ENCODE measurements around the gene GRAP.

Gene GRAP

DNA sequence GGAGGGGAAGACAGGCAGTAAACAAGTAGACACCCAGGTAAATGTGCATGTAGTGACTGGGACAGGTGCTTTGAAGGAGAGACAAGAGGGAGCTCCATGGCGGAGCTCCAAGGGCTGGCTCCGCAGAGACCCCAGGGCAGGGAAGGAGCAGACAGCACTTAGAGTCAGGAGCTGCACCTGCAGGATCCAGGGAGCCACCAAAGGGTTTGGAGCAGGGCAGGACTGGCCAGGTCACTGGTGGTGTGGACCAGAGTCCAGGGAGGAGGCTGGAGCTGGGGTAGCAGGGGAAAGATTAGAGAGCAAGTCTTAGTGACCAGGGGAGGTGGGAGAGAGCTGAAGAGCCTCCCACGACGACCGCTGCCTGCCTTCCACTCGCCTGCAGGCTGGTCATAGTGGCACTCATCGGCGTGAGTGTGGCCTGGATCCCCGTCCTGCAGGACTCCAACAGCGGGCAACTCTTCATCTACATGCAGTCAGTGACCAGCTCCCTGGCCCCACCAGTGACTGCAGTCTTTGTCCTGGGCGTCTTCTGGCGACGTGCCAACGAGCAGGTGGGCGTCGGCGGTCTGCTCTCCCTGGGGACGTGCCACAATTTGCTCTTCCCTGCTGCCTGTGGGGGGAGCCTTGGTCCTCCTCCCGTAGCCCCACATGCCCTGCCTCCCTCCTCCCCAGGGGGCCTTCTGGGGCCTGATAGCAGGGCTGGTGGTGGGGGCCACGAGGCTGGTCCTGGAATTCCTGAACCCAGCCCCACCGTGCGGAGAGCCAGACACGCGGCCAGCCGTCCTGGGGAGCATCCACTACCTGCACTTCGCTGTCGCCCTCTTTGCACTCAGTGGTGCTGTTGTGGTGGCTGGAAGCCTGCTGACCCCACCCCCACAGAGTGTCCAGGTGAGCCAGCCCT, 27.5 kb downstream of the GRAP start:
- no peak for DNase-seq

DNA sequence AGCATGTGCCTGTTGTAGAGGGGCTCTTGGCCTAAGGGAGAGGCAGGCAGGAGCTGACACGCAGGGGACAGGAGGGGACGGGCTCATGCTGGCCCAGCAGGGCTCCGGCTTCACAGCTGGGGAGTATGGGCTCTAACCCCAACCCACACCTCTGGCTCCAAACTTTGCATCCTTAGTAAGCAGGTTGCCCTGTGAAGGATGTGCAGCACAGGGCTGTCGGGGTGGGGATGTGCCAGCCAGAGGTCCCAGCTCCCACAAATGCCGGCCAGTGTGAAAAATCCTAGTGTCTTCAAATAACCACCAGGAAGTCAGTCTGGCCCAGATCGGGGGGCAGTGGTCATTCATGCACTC, 28.2 kb downstream of the GRAP start:
- no peaks in the 10 kb centered on the region for H3K4me1 ChIP-seq (ENCODE audit: insufficient read depth, low read length)
- H3K4me3 ChIP-seq (ENCODE audit: low read depth in 1 of 2, low read length in 2 of 2): no peak overlapping the region
- ATAC-seq (ENCODE audit: insufficient read depth, low read depth) (no peak), DNase-seq (no peak)
- no peak overlapping the region for H3K4me2 ChIP-seq (ENCODE audit: insufficient read depth, low read length)
- peaks cover 19% of the 10 kb centered on the region; the same call in 1 of the 2 replicates for H4K20me1 ChIP-seq (ENCODE audit: insufficient read depth, low read length)
- H3K9me3 ChIP-seq (ENCODE audit: insufficient read depth, low read length, severe bottlenecking): no peaks in the 10 kb centered on the region
- no peak overlapping the region for H2AFZ ChIP-seq (ENCODE audit: low read depth, low read length)
- TF ChIP-seq, protein P1, sequence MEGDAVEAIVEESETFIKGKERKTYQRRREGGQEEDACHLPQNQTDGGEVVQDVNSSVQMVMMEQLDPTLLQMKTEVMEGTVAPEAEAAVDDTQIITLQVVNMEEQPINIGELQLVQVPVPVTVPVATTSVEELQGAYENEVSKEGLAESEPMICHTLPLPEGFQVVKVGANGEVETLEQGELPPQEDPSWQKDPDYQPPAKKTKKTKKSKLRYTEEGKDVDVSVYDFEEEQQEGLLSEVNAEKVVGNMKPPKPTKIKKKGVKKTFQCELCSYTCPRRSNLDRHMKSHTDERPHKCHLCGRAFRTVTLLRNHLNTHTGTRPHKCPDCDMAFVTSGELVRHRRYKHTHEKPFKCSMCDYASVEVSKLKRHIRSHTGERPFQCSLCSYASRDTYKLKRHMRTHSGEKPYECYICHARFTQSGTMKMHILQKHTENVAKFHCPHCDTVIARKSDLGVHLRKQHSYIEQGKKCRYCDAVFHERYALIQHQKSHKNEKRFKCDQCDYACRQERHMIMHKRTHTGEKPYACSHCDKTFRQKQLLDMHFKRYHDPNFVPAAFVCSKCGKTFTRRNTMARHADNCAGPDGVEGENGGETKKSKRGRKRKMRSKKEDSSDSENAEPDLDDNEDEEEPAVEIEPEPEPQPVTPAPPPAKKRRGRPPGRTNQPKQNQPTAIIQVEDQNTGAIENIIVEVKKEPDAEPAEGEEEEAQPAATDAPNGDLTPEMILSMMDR (IDR thresholded peaks at IDR 0.05; ENCODE audit: borderline replicate concordance, extremely low read depth, low read length, poor library complexity, severe bottlenecking): no peak
- no peak for TF ChIP-seq EZH2 (IDR thresholded peaks at IDR 0.05; ENCODE audit: borderline replicate concordance, low read depth, low read length, severe bottlenecking)
- no peak overlapping the region for H3K27ac ChIP-seq (ENCODE audit: low read length)
- H3K79me2 ChIP-seq (ENCODE audit: insufficient read depth, low read length): no peaks in the 10 kb centered on the region
- H3K9ac ChIP-seq (ENCODE audit: low read depth, low read length): no peak overlapping the region
- peaks cover 15% of the 10 kb centered on the region for H3K36me3 ChIP-seq (ENCODE audit: insufficient read depth, low read length)
- H3K27me3 ChIP-seq (ENCODE audit: insufficient read depth, low read length, poor library complexity): no peaks in the 10 kb centered on the region

More for the DNA sequence above, 27.5 kb downstream of the GRAP start:
- Histone ChIP-seq H3K4me1 (ENCODE audit: insufficient read depth, low read length) (no peaks in the 10 kb centered on the region), H3K27ac (ENCODE audit: low read length) (no peak overlapping the region), H3K9ac (ENCODE audit: low read depth, low read length) (no peak overlapping the region), H3K36me3 (ENCODE audit: insufficient read depth, low read length) (peaks cover 15% of the 10 kb centered on the region), H4K20me1 (ENCODE audit: insufficient read depth, low read length) (peaks cover 18% of the 10 kb centered on the region; the same call in 1 of the 2 replicates), H3K4me2 (ENCODE audit: insufficient read depth, low read length) (no peak overlapping the region), H3K9me3 (ENCODE audit: insufficient read depth, low read length, severe bottlenecking) (no peaks in the 10 kb centered on the region), H2AFZ (ENCODE audit: low read depth, low read length) (no peak overlapping the region), H3K79me2 (ENCODE audit: insufficient read depth, low read length) (no peaks in the 10 kb centered on the region), H3K4me3 (ENCODE audit: low read depth in 1 of 2, low read length in 2 of 2) (no peak overlapping the region), H3K27me3 (ENCODE audit: insufficient read depth, low read length, poor library complexity) (no peaks in the 10 kb centered on the region)
- ATAC-seq (ENCODE audit: insufficient read depth, low read depth): no peak
- TF ChIP-seq, protein P1 (IDR thresholded peaks at IDR 0.05; ENCODE audit: borderline replicate concordance, extremely low read depth, low read length, poor library complexity, severe bottlenecking): no peak
- TF ChIP-seq EZH2 (IDR thresholded peaks at IDR 0.05; ENCODE audit: borderline replicate concordance, low read depth, low read length, severe bottlenecking): no peak

DNA sequence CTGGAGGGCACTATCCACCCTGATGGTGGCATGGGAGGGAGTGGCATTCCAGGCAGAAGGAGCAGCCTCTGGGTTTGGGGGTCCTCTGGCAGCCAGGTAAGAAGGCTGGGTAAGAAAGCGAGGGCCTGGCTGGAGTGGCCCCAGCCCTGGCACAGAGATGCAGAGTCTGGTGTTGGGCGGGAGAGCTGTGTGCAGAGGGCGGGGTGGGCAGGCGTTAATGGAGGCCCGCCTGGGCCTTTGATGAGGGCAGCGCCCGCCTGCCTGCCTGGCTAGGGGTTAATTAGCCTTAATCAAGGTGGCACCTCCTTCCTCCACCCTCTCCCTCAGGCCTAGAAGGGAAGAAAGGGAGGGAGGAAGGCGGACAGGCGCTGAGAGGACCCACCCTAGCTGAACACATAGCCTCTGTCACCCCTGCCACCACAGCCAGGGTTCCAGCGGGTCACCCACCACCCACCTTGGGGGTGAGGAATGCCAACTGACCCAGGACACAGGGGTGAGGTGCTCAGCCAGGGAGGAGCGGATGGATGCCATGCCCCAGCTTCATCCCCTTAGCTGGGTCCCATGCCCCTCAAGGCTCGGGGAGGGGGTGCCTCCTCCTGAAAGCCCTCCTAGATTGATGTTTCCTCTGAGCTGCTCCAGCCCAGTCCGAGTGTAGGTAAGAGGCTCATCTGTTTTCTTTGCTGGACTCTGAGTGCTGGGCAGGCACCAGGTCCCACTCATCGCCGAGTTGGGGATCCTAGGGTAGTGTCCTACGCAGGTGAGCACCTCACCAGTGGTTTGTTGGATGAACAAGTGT, 28.8 kb downstream of the GRAP start:
- H3K27ac ChIP-seq (ENCODE audit: low read length): no peak overlapping the region
- peaks cover 19% of the 10 kb centered on the region; the same call in 1 of the 2 replicates for H4K20me1 ChIP-seq (ENCODE audit: insufficient read depth, low read length)
- peaks cover 15% of the 10 kb centered on the region for H3K36me3 ChIP-seq (ENCODE audit: insufficient read depth, low read length)
- no peaks in the 10 kb centered on the region for H3K4me1 ChIP-seq (ENCODE audit: insufficient read depth, low read length)
- no peak for TF ChIP-seq EZH2 (IDR thresholded peaks at IDR 0.05; ENCODE audit: borderline replicate concordance, low read depth, low read length, severe bottlenecking)
- TF ChIP-seq, protein P1 (IDR thresholded peaks at IDR 0.05; ENCODE audit: borderline replicate concordance, extremely low read depth, low read length, poor library complexity, severe bottlenecking): no peak
- H3K9ac ChIP-seq (ENCODE audit: low read depth, low read length): no peak overlapping the region
- no peak overlapping the region for H3K4me2 ChIP-seq (ENCODE audit: insufficient read depth, low read length)
- no peaks in the 10 kb centered on the region for H3K9me3 ChIP-seq (ENCODE audit: insufficient read depth, low read length, severe bottlenecking)
- DNase-seq (no peak), ATAC-seq (ENCODE audit: insufficient read depth, low read depth) (no peak)
- no peak overlapping the region for H3K4me3 ChIP-seq (ENCODE audit: low read depth in 1 of 2, low read length in 2 of 2)
- no peaks in the 10 kb centered on the region for H3K79me2 ChIP-seq (ENCODE audit: insufficient read depth, low read length)
- no peaks in the 10 kb centered on the region for H3K27me3 ChIP-seq (ENCODE audit: insufficient read depth, low read length, poor library complexity)
- H2AFZ ChIP-seq (ENCODE audit: low read depth, low read length): no peak overlapping the region

Data from DND-41 (cell line).